ENCODE data around the gene CREB3L2.
"Not testable (repeated sequence)": the region's sequence is repeated elsewhere in the genome, so short reads cannot be mapped to it uniquely, and the experiment has no call there.

The CREB3L2 gene

GRCh38 chr7:137913985-137914384, 87.9 kb downstream of the CREB3L2 start:
- TF ChIP-seq EZH2phosphoT487 (conservative IDR thresholded peaks at IDR 0.05; ENCODE audit: low read length), result no peak
- no peak for TF ChIP-seq CTCF (IDR thresholded peaks at IDR 0.05; ENCODE audit: insufficient read depth, low read length, poor library complexity, severe bottlenecking)
- H2AFZ ChIP-seq (ENCODE audit: low read depth, low read length, severe bottlenecking), result no peak overlapping the region
- no peak overlapping the region for H3K27ac ChIP-seq (ENCODE audit: low read depth, low read length)
- H3K9me2 ChIP-seq (replicated peaks; ENCODE audit: insufficient read depth, low read length), result no peaks in the 10 kb centered on the region
- H3K4me3 ChIP-seq (ENCODE audit: insufficient read depth, low read length, poor library complexity, severe bottlenecking), result no peak overlapping the region
- H3K9ac ChIP-seq (ENCODE audit: low read length), result no peak overlapping the region
- H3K27me3 ChIP-seq (ENCODE audit: low read length), result no peaks in the 10 kb centered on the region
- no peak overlapping the region for H3K4me2 ChIP-seq (ENCODE audit: low read depth, low read length, poor library complexity, severe bottlenecking)
- no peaks in the 10 kb centered on the region for H3K9me3 ChIP-seq (ENCODE audit: insufficient read depth, low read length)
- H4K20me1 ChIP-seq (ENCODE audit: low read depth, low read length), result no peaks in the 10 kb centered on the region
- no peaks in the 10 kb centered on the region for H3F3A ChIP-seq (ENCODE audit: insufficient read depth)
- no peaks in the 10 kb centered on the region for H3K79me2 ChIP-seq (ENCODE audit: insufficient read depth, low read length)
- no peaks in the 10 kb centered on the region for H3K36me3 ChIP-seq (ENCODE audit: low read length)

GRCh38 chr7:137909042-137909441, 92.8 kb downstream of the CREB3L2 start:
- Histone ChIP-seq H3K36me3 (ENCODE audit: low read length) (no peaks in the 10 kb centered on the region), H3K4me2 (ENCODE audit: low read depth, low read length, poor library complexity, severe bottlenecking) (no peak overlapping the region), H3K27me3 (ENCODE audit: low read length) (no peaks in the 10 kb centered on the region), H3K4me3 (ENCODE audit: insufficient read depth, low read length, poor library complexity, severe bottlenecking) (no peak overlapping the region), H3F3A (ENCODE audit: insufficient read depth) (no peaks in the 10 kb centered on the region), H3K9ac (ENCODE audit: low read length) (no peak overlapping the region), H3K79me2 (ENCODE audit: insufficient read depth, low read length) (no peaks in the 10 kb centered on the region), H4K20me1 (ENCODE audit: low read depth, low read length) (no peaks in the 10 kb centered on the region), H3K27ac (ENCODE audit: low read depth, low read length) (no peak overlapping the region), H3K9me2 (replicated peaks; ENCODE audit: insufficient read depth, low read length) (no peaks in the 10 kb centered on the region), H3K9me3 (ENCODE audit: insufficient read depth, low read length) (no peaks in the 10 kb centered on the region), H2AFZ (ENCODE audit: low read depth, low read length, severe bottlenecking) (no peak overlapping the region)
- no peak for TF ChIP-seq CTCF (IDR thresholded peaks at IDR 0.05; ENCODE audit: insufficient read depth, low read length, poor library complexity, severe bottlenecking)
- no peak for TF ChIP-seq EZH2phosphoT487 (conservative IDR thresholded peaks at IDR 0.05; ENCODE audit: low read length)

- no peak overlapping the region for H3K4me3 ChIP-seq (ENCODE audit: insufficient read depth, low read length, poor library complexity, severe bottlenecking)
- H4K20me1 ChIP-seq (ENCODE audit: low read depth, low read length), result no peaks in the 10 kb centered on the region
- no peaks in the 10 kb centered on the region for H3F3A ChIP-seq (ENCODE audit: insufficient read depth)
- no peak overlapping the region for H3K27ac ChIP-seq (ENCODE audit: low read depth, low read length)
- H3K27me3 ChIP-seq (ENCODE audit: low read length), result no peaks in the 10 kb centered on the region
- H3K9me2 ChIP-seq (replicated peaks; ENCODE audit: insufficient read depth, low read length), result no peaks in the 10 kb centered on the region
- no peak overlapping the region for H3K4me2 ChIP-seq (ENCODE audit: low read depth, low read length, poor library complexity, severe bottlenecking)
- H3K79me2 ChIP-seq (ENCODE audit: insufficient read depth, low read length), result no peaks in the 10 kb centered on the region
- H3K9me3 ChIP-seq (ENCODE audit: insufficient read depth, low read length), result no peaks in the 10 kb centered on the region
- no peak overlapping the region for H3K9ac ChIP-seq (ENCODE audit: low read length)
- no peak overlapping the region for H2AFZ ChIP-seq (ENCODE audit: low read depth, low read length, severe bottlenecking)
- no peak for TF ChIP-seq EZH2phosphoT487 (conservative IDR thresholded peaks at IDR 0.05; ENCODE audit: low read length)
- TF ChIP-seq CTCF (IDR thresholded peaks at IDR 0.05; ENCODE audit: insufficient read depth, low read length, poor library complexity, severe bottlenecking), result no peak
- no peaks in the 10 kb centered on the region for H3K36me3 ChIP-seq (ENCODE audit: low read length)
Observed at GRCh38 chr7:137908106-137908505, 93.8 kb downstream of the CREB3L2 start.

GRCh38 chr7:137906636-137907035, 95.2 kb downstream of the CREB3L2 start:
- H3K79me2 ChIP-seq (ENCODE audit: insufficient read depth, low read length); H3K9ac ChIP-seq (ENCODE audit: low read length); H3K27me3 ChIP-seq (ENCODE audit: low read length); H4K20me1 ChIP-seq (ENCODE audit: low read depth, low read length); H3K4me2 ChIP-seq (ENCODE audit: low read depth, low read length, poor library complexity, severe bottlenecking); H3F3A ChIP-seq (ENCODE audit: insufficient read depth); H3K27ac ChIP-seq (ENCODE audit: low read depth, low read length); H3K9me3 ChIP-seq (ENCODE audit: insufficient read depth, low read length); H2AFZ ChIP-seq (ENCODE audit: low read depth, low read length, severe bottlenecking); H3K9me2 ChIP-seq (replicated peaks; ENCODE audit: insufficient read depth, low read length); H3K36me3 ChIP-seq (ENCODE audit: low read length); H3K4me3 ChIP-seq (ENCODE audit: insufficient read depth, low read length, poor library complexity, severe bottlenecking): not testable (repeated sequence)

Measured in SU-DHL-6 (cell line).